RPMI8226 (cell line): ENCODE measurements around the gene OCLN.
"Not testable (repeated sequence)": the region's sequence is repeated elsewhere in the genome, so short reads cannot be mapped to it uniquely, and the experiment has no call there.

Experiments used
- DNase-seq: peaks from one replicate; pipeline ENCODE4 v3.0.0-alpha.2; 2015

OCLN gene

GRCh38 chr5:69492923-69493395, 369 bp downstream of the OCLN start:
- DNase-seq: peak; percentile 60

- DNase-seq: peak; percentile 45
Observed at GRCh38 chr5:69493396-69494133, 975 bp downstream of the OCLN start.

GRCh38 chr5:69494452-69494851, 1.9 kb downstream of the OCLN start:
- DNase-seq: no peak

GRCh38 chr5:69497006-69497520, 4.5 kb downstream of the OCLN start:
- DNase-seq: no peak

GRCh38 chr5:69498384-69498783, 5.8 kb downstream of the OCLN start:
- no peak for DNase-seq

GRCh38 chr5:69502367-69502766, 9.8 kb downstream of the OCLN start:
- no peak for DNase-seq

GRCh38 chr5:69502767-69503488, 10.3 kb downstream of the OCLN start:
- DNase-seq: no peak

GRCh38 chr5:69504036-69504435, 11.4 kb downstream of the OCLN start:
- DNase-seq: no peak

- no peak for DNase-seq
Observed at GRCh38 chr5:69505306-69505705, 12.7 kb downstream of the OCLN start.

- DNase-seq: no peak
Observed at GRCh38 chr5:69509212-69509611, 16.6 kb downstream of the OCLN start.

- no peak for DNase-seq
Observed at GRCh38 chr5:69510694-69511093, 18.1 kb downstream of the OCLN start.

- no peak for DNase-seq
Observed at GRCh38 chr5:69512740-69513260, 20.2 kb downstream of the OCLN start.

- not testable (repeated sequence) for DNase-seq
Observed at GRCh38 chr5:69515570-69515969, 23.0 kb downstream of the OCLN start.

- no peak for DNase-seq
Observed at GRCh38 chr5:69516769-69517168, 24.2 kb downstream of the OCLN start.

- no peak for DNase-seq
Observed at GRCh38 chr5:69517763-69518212, 25.2 kb downstream of the OCLN start.

GRCh38 chr5:69519285-69519684, 26.7 kb downstream of the OCLN start:
- no peak for DNase-seq

GRCh38 chr5:69522035-69522434, 29.4 kb downstream of the OCLN start:
- no peak for DNase-seq

- DNase-seq: no peak
Observed at GRCh38 chr5:69525490-69525889, 32.9 kb downstream of the OCLN start.

GRCh38 chr5:69526660-69527059, 34.1 kb downstream of the OCLN start:
- DNase-seq: no peak

- no peak for DNase-seq
Observed at GRCh38 chr5:69527128-69527770, 34.7 kb downstream of the OCLN start.

GRCh38 chr5:69528035-69528434, 35.4 kb downstream of the OCLN start:
- DNase-seq: no peak

- no peak for DNase-seq
Observed at GRCh38 chr5:69528609-69529008, 36.0 kb downstream of the OCLN start.
